Regular cardiac myocyte (primary cell): ENCODE results near the gene OR8B4. TPM values are rescaled to one million over a fixed set of nuclear protein-coding genes. Genes with fewer than 3 reads are reported as not detected.

Experiments
- total RNA-seq: library from RNA; depleted of rRNA; stranded (reverse); fragments of >200 nt; gene quantifications from 2 replicates; pipeline ENCODE4 v1.2.3, GENCODE V29; 2014

The OR8B4 gene
- not detected in 2 replicates for total RNA-seq

GRCh38 chr11:124424384-124424921 is at the start of gene OR8B4:
Gene OR8B4 (minus strand): TSS chr11:124424871. CDS start chr11:124424871, 0 bp downstream.

GRCh38 chr11:124445646-124446150 is 21.0 kb upstream of the OR8B4 start, which contains the start of gene OR8B8:
Gene OR8B8 (minus strand): TSS chr11:124445696. CDS start chr11:124441085, 4,611 bp downstream.

GRCh38 chr11:124398924-124399323 is 25.7 kb downstream of the OR8B4 start, which contains the start of gene OR8B3:
Gene OR8B3 (minus strand): TSS chr11:124399024. CDS start chr11:124397351, 1,673 bp downstream.

GRCh38 chr11:124384399-124384798 is 40.3 kb downstream of the OR8B4 start, which contains the start of gene OR8B2:
Gene OR8B2 (minus strand): TSS chr11:124384499. CDS start chr11:124383343, 1,156 bp downstream.

Other genes starting within 250 kb of the OR8B4 start
- gene OR10D3, start 241.5 kb downstream of the OR8B4 start, total RNA-seq, result not detected in 2 replicates
- not detected in 2 replicates for gene OR8G1, start 183.8 kb downstream of the OR8B4 start, total RNA-seq
- not detected in 2 replicates for gene OR8G5, start 168.5 kb downstream of the OR8B4 start, total RNA-seq
- gene OR8D1, start 110.9 kb downstream of the OR8B4 start, total RNA-seq, result under 0.01 TPM in 1 of 2 replicates, not detected in the other
- gene OR8D2, start 104.7 kb downstream of the OR8B4 start, total RNA-seq, result not detected in 2 replicates
- gene OR8B2, start 40.4 kb downstream of the OR8B4 start, total RNA-seq, result not detected in 2 replicates
- not detected in 2 replicates for gene OR8B3, start 25.8 kb downstream of the OR8B4 start, total RNA-seq
- not detected in 2 replicates for gene OR8B8, start 20.8 kb upstream of the OR8B4 start, total RNA-seq
- not detected in 2 replicates for gene OR8B12, start 118.8 kb upstream of the OR8B4 start, total RNA-seq
- gene OR8A1, start 145.1 kb upstream of the OR8B4 start, total RNA-seq, result not detected in 2 replicates
- gene PANX3, start 186.6 kb upstream of the OR8B4 start, total RNA-seq, result not detected in 2 replicates
- 23.6 and 28.2 TPM in 2 replicates for gene TBRG1, start 198.0 kb upstream of the OR8B4 start, total RNA-seq
- gene SIAE, start 248.9 kb upstream of the OR8B4 start, total RNA-seq, result 7.1 and 18.6 TPM in 2 replicates
- 8.2 and 13.0 TPM in 2 replicates for gene SPA17, start 249.0 kb upstream of the OR8B4 start, total RNA-seq